Stomach (tissue), 9 donors: ENCODE data around the gene KRTAP4-11. TPM values are rescaled to one million over a fixed set of nuclear protein-coding genes. Genes with fewer than 3 reads are reported as not detected.
"Not testable (repeated sequence)": the region's sequence is repeated elsewhere in the genome, so short reads cannot be mapped to it uniquely, and the experiment has no call there.

Experiments used
- DNase-seq, 2 donors: peaks; one replicate each; pipeline versions ENCODE4 v3.0.0 to v3.0.0-alpha.2; 2013 to 2019
- H3K27ac ChIP-seq, 5 donors: fragments of 200-600 bp in 4 of 5; sonication (generic) in 4 of 5; one replicate each; pipeline ENCODE4 v1.5.1; 2013 to 2019; ENCODE audit warnings: mild to moderate bottlenecking in 1 of 5, moderate library complexity in 1 of 5
- H3K27me3 ChIP-seq, 3 donors: fragments of 200-600 bp; sonication (generic); one replicate each; pipeline ENCODE4 v1.5.1; 2017 to 2019; ENCODE audit warnings: mixed run types in 1 of 3
- H3K36me3 ChIP-seq, 4 donors: fragments of 200-600 bp; sonication (generic); 1 replicate in 3 of 4; 2 replicates in 1 of 4; pipeline ENCODE4 v1.5.1; 2016 to 2019
- H3K4me1 ChIP-seq, 4 donors: fragments of 200-600 bp; sonication (generic); one replicate each; pipeline ENCODE4 v1.5.1; 2016 to 2019
- H3K4me3 ChIP-seq, 4 donors: fragments of 200-600 bp; sonication (generic) in 3 of 4; one replicate each; pipeline ENCODE4 v1.5.1; 2016 to 2019; ENCODE audit warnings: mild to moderate bottlenecking in 1 of 4
- H3K9me3 ChIP-seq, 4 donors: fragments of 200-600 bp; sonication (generic); one replicate each; pipeline ENCODE4 v1.5.1; 2016 to 2019
- EP300 ChIP-seq: sonication (generic); formaldehyde crosslinking; IDR thresholded peaks from one replicate; pipeline ENCODE4 v1.6.1; 2017; ENCODE audit warnings: antibody characterized with exemption
- POLR2A ChIP-seq, 4 donors: fragments of 450-650 bp; IDR thresholded peaks; one replicate each; pipeline ENCODE4 v1.6.1; 2016; ENCODE audit warnings: antibody characterized with exemption in 4 of 4, control low read depth in 2 of 4, mild to moderate bottlenecking in 1 of 4, moderate library complexity in 1 of 4
- POLR2AphosphoS5 ChIP-seq, 3 donors: sonication (generic); formaldehyde crosslinking; IDR thresholded peaks; one replicate each; pipeline ENCODE4 v1.6.1; 2016; ENCODE audit warnings: antibody characterized with exemption in 3 of 3
- WGBS, 5 donors: extraction: QIAGEN DNeasy Blood & Tissue Kit in 3 of 5; methylation state at CpG; one replicate each; pipeline versions ENCODE4 v1.1.5 to v1.1.7; 2013 to 2018; 5-methylcytosine and 5-hydroxymethylcytosine counted together
- intact Hi-C: fragments of 100-400 bp; cut with DNase I; formaldehyde crosslinking; loops from one replicate; pipeline ENCODE4 v1.15.1; 2023; ENCODE audit warnings: low total_unique reads
- polyA plus RNA-seq, 3 donors: library from polyadenylated mRNA; stranded (reverse); fragments of 200-250 nt; gene quantifications; one replicate each; pipeline ENCODE4 v1.2.3, GENCODE V29; 2013
- total RNA-seq, 5 donors: library from RNA; depleted of rRNA; stranded (reverse); fragments of >200 nt; gene quantifications; one replicate each; pipeline versions ENCODE4 v1.1.0 to v1.2.3, GENCODE V29; 2014 to 2016
- TF ChIP-seq, protein P1 (sequence below), 7 experiments: fragments of 450-650 bp in 4 of 7; fragments of 200-600 bp in 3 of 7; sonication (generic) in 3 of 7; IDR thresholded peaks; one replicate each; pipeline ENCODE4 v1.5.1; 2016 to 2019; ENCODE audit warnings: antibody characterized with exemption in 7 of 7, control low read depth in 2 of 7, mild to moderate bottlenecking in 1 of 7
- donor health status: healthy with polysubstance abuse.
- donor health status: Bipolar disorder and iron deficiency.
- donor health status: healthy.

KRTAP4-11 gene
- total and polyA plus RNA-seq, 8 donors: not detected

GRCh38 chr17:41145261-41145660 lies 27.1 kb upstream of the KRTAP4-11 start:
- Histone ChIP-seq H3K4me1 (no peaks in the 10 kb centered on the region), H3K4me3 (no peak overlapping the region), H3K9me3 (peaks cover 0 to 32% (median 23%) of the 10 kb centered on the region in 4 donors), H3K36me3 (no peaks in the 10 kb centered on the region), H3K27ac (no peak overlapping the region), H3K27me3 (peaks cover 0 to 13% (median 0%) of the 10 kb centered on the region in 3 donors)
- TF ChIP-seq EP300 (no peak), POLR2A (IDR thresholded peaks at IDR 0.05) (no peak), POLR2AphosphoS5 (IDR thresholded peaks at IDR 0.05) (no peak)
- TF ChIP-seq, protein P1, sequence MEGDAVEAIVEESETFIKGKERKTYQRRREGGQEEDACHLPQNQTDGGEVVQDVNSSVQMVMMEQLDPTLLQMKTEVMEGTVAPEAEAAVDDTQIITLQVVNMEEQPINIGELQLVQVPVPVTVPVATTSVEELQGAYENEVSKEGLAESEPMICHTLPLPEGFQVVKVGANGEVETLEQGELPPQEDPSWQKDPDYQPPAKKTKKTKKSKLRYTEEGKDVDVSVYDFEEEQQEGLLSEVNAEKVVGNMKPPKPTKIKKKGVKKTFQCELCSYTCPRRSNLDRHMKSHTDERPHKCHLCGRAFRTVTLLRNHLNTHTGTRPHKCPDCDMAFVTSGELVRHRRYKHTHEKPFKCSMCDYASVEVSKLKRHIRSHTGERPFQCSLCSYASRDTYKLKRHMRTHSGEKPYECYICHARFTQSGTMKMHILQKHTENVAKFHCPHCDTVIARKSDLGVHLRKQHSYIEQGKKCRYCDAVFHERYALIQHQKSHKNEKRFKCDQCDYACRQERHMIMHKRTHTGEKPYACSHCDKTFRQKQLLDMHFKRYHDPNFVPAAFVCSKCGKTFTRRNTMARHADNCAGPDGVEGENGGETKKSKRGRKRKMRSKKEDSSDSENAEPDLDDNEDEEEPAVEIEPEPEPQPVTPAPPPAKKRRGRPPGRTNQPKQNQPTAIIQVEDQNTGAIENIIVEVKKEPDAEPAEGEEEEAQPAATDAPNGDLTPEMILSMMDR (IDR thresholded peaks at IDR 0.05): no peak
- DNase-seq: no peak
- 84 to 91% (median 88%) methylated on average over 2 of the region's 2 CpGs for WGBS, 5 donors
- intact Hi-C loops: no loop called here

- intact Hi-C loops: no loop called here
Observed at GRCh38 chr17:41144846-41145245, 26.7 kb upstream of the KRTAP4-11 start.

GRCh38 chr17:41141361-41141760 lies 23.2 kb upstream of the KRTAP4-11 start:
- H3K4me1 ChIP-seq: no peaks in the 10 kb centered on the region
- H3K9me3 ChIP-seq: peaks cover 0 to 41% (median 31%) of the 10 kb centered on the region in 4 donors
- no peaks in the 10 kb centered on the region for H3K36me3 ChIP-seq
- TF ChIP-seq POLR2A (IDR thresholded peaks at IDR 0.05) (no peak), POLR2AphosphoS5 (IDR thresholded peaks at IDR 0.05) (no peak), EP300 (no peak)
- TF ChIP-seq, protein P1 (IDR thresholded peaks at IDR 0.05): no peak
- intact Hi-C loops: no loop called here
- H3K27ac ChIP-seq: no peak overlapping the region
- DNase-seq: no peak
- H3K4me3 ChIP-seq: no peak overlapping the region
- H3K27me3 ChIP-seq: no peaks in the 10 kb centered on the region

More at GRCh38 chr17:41144846-41145245, 26.7 kb upstream of the KRTAP4-11 start:
- Histone ChIP-seq H3K27me3 (peaks cover 0 to 13% (median 0%) of the 10 kb centered on the region in 3 donors), H3K9me3 (peaks cover 0 to 36% (median 28%) of the 10 kb centered on the region in 4 donors), H3K4me3 (no peak overlapping the region), H3K4me1 (no peaks in the 10 kb centered on the region), H3K36me3 (no peaks in the 10 kb centered on the region), H3K27ac (no peak overlapping the region)
- no peak for DNase-seq
- 67 to 84% (median 79%) methylated on average over 1 of the region's 1 CpG for WGBS, 5 donors
- TF ChIP-seq, protein P1 (IDR thresholded peaks at IDR 0.05): no peak
- no peak for TF ChIP-seq POLR2A (IDR thresholded peaks at IDR 0.05)
- TF ChIP-seq POLR2AphosphoS5 (IDR thresholded peaks at IDR 0.05): no peak
- no peak for TF ChIP-seq EP300

GRCh38 chr17:41140360-41141131 lies 22.4 kb upstream of the KRTAP4-11 start, which contains the start of gene KRTAP4-6:
KRTAP4-6 (minus strand) TSS chr17:41140544; CDS start chr17:41140487, 57 bp downstream.
- Histone ChIP-seq H3K27me3 (no peaks in the 10 kb centered on the region), H3K4me1 (no peaks in the 10 kb centered on the region), H3K27ac (no peak within 1 kb of the TSS), H3K36me3 (no peaks in the 10 kb centered on the region), H3K4me3 (no peak within 1 kb of the TSS), H3K9me3 (peaks cover 0 to 41% (median 31%) of the 10 kb centered on the region in 4 donors)
- intact Hi-C loops: no loop called here
- DNase-seq: no peak
- TF ChIP-seq EP300: no peak
- 70 to 87% (median 81%) methylated on average over 4 to 6 of the region's 6 CpGs for WGBS, 5 donors

GRCh38 chr17:41139865-41140264 lies 21.7 kb upstream of the KRTAP4-11 start:
- H3K27ac ChIP-seq, H3K4me3 ChIP-seq, H3K36me3 ChIP-seq, H3K4me1 ChIP-seq, intact Hi-C loops, H3K27me3 ChIP-seq, DNase-seq: not testable (repeated sequence)
- 83 to 89% (median 86%) methylated on average over 12 of the region's 12 CpGs for WGBS, 5 donors
- H3K9me3 ChIP-seq: peaks cover 0 to 41% (median 31%) of the 10 kb centered on the region in 4 donors
